Panc1 (cell line): ENCODE data around the gene PKNOX2.

Experiments used
- CTCF ChIP-seq: fragments of 450-650 bp; IDR thresholded peaks from 2 replicates; pipeline ENCODE4 v1.5.1; 2017; ENCODE audit warnings: mild to moderate bottlenecking
- POLR2AphosphoS5 ChIP-seq: IDR thresholded peaks from 2 replicates; pipeline ENCODE4 v1.6.1; 2012; ENCODE audit warnings: mild to moderate bottlenecking, low read depth, low read length, moderate library complexity

GRCh38 chr11:125357551-125357950 lies 193.0 kb downstream of the PKNOX2 start:
- TF ChIP-seq CTCF, result no peak
- TF ChIP-seq POLR2AphosphoS5, result no peak
